Mucosa of stomach (tissue), 1 donor: ENCODE measurements around the gene TRIM44.
"Not testable (repeated sequence)": the region's sequence is repeated elsewhere in the genome, so short reads cannot be mapped to it uniquely, and the experiment has no call there.

Source experiments
- H3K27me3 ChIP-seq: one replicate; pipeline ENCODE4 v1.7.0; 2013; ENCODE audit warnings: mild to moderate bottlenecking, low read length; ENCODE audit not compliant: control insufficient read depth, insufficient read depth
- H3K36me3 ChIP-seq: one replicate; pipeline ENCODE4 v1.7.0; 2013; ENCODE audit warnings: low read length; ENCODE audit not compliant: control insufficient read depth, insufficient read depth
- H3K4me1 ChIP-seq: one replicate; pipeline ENCODE4 v1.7.0; 2013; ENCODE audit warnings: mild to moderate bottlenecking, low read length; ENCODE audit not compliant: control insufficient read depth, insufficient read depth
- H3K4me3 ChIP-seq: one replicate; pipeline ENCODE4 v1.7.0; 2013; ENCODE audit warnings: low read length
- H3K9ac ChIP-seq: one replicate; pipeline ENCODE4 v1.7.0; 2013; ENCODE audit warnings: mild to moderate bottlenecking, low read length, moderate library complexity
- H3K9me3 ChIP-seq: one replicate; pipeline ENCODE4 v1.7.0; 2013; ENCODE audit warnings: mild to moderate bottlenecking, low read length, moderate library complexity; ENCODE audit not compliant: control insufficient read depth
- donor health status: Pancreatic carcinoma.

The TRIM44 gene

DNA sequence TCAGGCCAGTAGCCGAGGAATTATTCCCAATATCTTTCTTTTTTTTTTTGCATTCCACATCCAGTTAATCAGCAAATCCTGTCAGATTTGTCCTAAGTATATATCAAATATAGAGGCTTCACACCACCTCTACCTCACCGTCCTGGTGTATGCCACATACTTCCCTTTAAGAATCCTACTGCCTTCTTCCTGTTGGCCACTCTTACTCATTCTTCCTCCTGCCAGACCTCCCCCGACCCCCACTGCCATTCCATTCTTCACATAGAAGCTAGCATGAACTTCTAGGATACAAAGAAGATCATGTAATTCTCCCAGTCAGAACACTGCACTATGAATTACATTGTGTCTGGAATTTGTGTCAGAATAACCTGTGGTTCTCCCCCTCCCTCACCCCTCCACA, 89.5 kb downstream of the TRIM44 start:
- Histone ChIP-seq H3K36me3 (no peaks in the 10 kb centered on the region), H3K27me3 (no peaks in the 10 kb centered on the region), H3K9me3 (no peaks in the 10 kb centered on the region), H3K4me1 (no peaks in the 10 kb centered on the region), H3K9ac (no peak overlapping the region), H3K4me3 (no peak overlapping the region)

DNA sequence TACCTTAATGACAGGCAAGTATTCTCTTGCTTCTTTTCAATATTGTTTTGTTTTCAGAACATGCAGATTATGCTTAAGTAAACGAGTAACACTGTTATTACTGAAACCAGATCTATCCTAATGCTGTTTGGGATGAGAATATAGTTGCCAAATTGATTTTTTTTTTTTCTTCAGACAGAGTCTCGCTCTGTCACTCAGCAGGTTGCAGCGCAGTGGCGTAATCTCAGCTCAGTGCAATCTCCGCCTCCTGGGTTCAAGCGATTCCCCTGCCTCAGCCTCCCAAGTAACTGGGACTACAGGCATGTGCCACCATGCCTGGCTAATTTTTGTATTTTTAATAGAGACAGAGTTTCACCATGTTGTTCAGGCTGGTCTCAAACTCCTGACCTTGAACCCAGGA, 91.0 kb downstream of the TRIM44 start:
- not testable (repeated sequence) for H3K27me3 ChIP-seq

DNA sequence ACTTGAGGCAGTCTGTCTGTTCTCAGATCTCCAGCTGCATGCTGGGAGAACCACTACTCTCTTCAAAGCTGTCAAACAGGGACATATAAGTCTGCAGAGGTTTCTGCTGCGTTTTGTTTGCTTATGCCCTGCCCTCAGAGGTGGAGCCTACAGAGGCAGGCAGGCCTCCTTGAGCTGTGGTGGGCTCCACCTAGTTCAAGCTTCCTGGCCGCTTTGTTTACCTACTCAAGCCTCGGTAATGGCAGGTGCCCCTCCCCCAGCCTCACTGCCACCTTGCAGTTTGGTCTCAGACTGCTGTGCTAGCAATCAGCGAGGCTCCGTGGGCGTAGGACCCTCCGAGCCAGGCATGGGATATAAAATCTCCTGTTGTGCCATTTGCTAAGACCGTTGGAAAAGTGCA, 97.4 kb downstream of the TRIM44 start:
- not testable (repeated sequence) for H3K27me3 ChIP-seq, H3K36me3 ChIP-seq, H3K4me1 ChIP-seq, H3K9ac ChIP-seq, H3K4me3 ChIP-seq, H3K9me3 ChIP-seq

More for the DNA sequence above, 91.0 kb downstream of the TRIM44 start:
- H3K9ac ChIP-seq, H3K4me3 ChIP-seq, H3K9me3 ChIP-seq, H3K36me3 ChIP-seq, H3K4me1 ChIP-seq: not testable (repeated sequence)

GRCh38 chr11:35761899-35762298, 99.3 kb downstream of the TRIM44 start:
- Histone ChIP-seq H3K9ac (no peak overlapping the region), H3K4me3 (no peak overlapping the region), H3K27me3 (no peaks in the 10 kb centered on the region), H3K4me1 (no peaks in the 10 kb centered on the region), H3K9me3 (no peaks in the 10 kb centered on the region), H3K36me3 (no peaks in the 10 kb centered on the region)

DNA sequence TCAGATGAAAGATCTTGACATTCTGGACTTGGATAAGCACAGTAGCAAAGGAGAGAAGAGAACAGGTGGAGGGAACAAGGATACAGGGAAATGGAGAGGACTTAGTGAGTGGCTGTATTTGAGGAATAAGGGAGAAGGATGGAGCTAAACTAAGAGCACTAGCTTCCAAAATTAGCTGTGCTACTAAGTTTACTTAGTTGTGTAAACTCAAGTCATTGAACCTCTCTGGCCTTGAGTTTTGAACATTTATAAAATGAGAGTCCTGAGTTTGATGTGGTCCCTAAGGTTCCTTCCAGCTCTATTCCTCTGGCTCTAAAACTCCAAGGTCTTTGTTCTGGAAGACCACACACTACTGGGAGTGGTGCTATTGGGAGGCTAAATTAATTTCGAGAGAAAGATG, 100.7 kb downstream of the TRIM44 start:
- Histone ChIP-seq H3K36me3 (no peaks in the 10 kb centered on the region), H3K4me3 (no peak overlapping the region), H3K9ac (no peak overlapping the region), H3K27me3 (no peaks in the 10 kb centered on the region), H3K4me1 (no peaks in the 10 kb centered on the region), H3K9me3 (no peaks in the 10 kb centered on the region)

DNA sequence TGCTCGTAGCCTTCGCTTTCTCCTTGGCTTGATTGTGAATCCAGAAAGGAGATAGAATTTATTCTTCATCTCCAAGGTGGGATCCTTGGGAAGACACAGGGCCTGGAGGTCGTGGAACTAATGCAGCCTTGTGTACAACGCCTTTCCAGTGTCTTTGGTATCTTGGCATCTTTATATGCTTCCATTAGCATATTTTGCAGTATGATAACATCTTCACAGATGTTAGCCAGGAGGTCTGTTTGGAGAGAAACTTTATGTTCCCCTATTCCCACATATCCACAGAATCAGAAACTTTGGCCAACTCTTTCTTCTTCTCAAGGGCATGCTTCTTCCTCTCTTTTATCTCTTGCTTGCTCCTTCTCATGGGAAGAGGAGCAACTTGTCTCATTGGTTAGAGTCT, 101.2 kb downstream of the TRIM44 start:
- Histone ChIP-seq H3K4me3 (no peak overlapping the region), H3K9me3 (no peaks in the 10 kb centered on the region), H3K27me3 (no peaks in the 10 kb centered on the region), H3K9ac (no peak overlapping the region), H3K4me1 (no peaks in the 10 kb centered on the region), H3K36me3 (no peaks in the 10 kb centered on the region)

DNA sequence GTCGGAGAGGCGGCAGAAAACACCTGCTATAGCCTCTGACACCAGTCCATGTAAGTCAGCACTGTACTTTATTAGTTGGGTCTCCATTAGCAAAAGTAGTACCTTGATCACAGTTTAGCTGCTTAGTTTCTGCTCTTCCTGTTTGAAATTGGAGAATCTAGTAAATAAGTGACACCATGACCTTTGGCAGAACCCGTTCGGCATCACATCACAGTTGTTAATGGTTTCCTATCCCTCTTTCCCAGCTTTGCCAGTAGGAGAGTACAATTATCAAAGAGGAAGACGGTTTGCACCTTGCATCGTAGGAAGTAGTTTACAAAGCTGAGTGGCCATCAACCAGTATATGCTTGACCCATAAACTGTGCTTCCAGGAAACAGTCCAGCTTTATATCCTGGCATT, 101.8 kb downstream of the TRIM44 start:
- Histone ChIP-seq H3K9ac (no peak overlapping the region), H3K4me1 (no peaks in the 10 kb centered on the region), H3K36me3 (no peaks in the 10 kb centered on the region), H3K4me3 (no peak overlapping the region), H3K9me3 (no peaks in the 10 kb centered on the region), H3K27me3 (no peaks in the 10 kb centered on the region)

- H3K27me3 ChIP-seq: no peaks in the 10 kb centered on the region
- no peak overlapping the region for H3K4me3 ChIP-seq
- H3K36me3 ChIP-seq: no peaks in the 10 kb centered on the region
- H3K4me1 ChIP-seq: no peaks in the 10 kb centered on the region
- no peak overlapping the region for H3K9ac ChIP-seq
- H3K9me3 ChIP-seq: no peaks in the 10 kb centered on the region
Measured at GRCh38 chr11:35765211-35765610, 102.6 kb downstream of the TRIM44 start.

- Histone ChIP-seq H3K27me3 (no peaks in the 10 kb centered on the region), H3K9ac (no peak overlapping the region), H3K4me1 (no peaks in the 10 kb centered on the region), H3K36me3 (no peaks in the 10 kb centered on the region), H3K9me3 (no peaks in the 10 kb centered on the region), H3K4me3 (no peak overlapping the region)
Measured at GRCh38 chr11:35766651-35767050, 104.1 kb downstream of the TRIM44 start.

GRCh38 chr11:35770425-35770824, 107.8 kb downstream of the TRIM44 start:
- H3K36me3 ChIP-seq, H3K4me3 ChIP-seq, H3K4me1 ChIP-seq, H3K9me3 ChIP-seq, H3K9ac ChIP-seq, H3K27me3 ChIP-seq: not testable (repeated sequence)

DNA sequence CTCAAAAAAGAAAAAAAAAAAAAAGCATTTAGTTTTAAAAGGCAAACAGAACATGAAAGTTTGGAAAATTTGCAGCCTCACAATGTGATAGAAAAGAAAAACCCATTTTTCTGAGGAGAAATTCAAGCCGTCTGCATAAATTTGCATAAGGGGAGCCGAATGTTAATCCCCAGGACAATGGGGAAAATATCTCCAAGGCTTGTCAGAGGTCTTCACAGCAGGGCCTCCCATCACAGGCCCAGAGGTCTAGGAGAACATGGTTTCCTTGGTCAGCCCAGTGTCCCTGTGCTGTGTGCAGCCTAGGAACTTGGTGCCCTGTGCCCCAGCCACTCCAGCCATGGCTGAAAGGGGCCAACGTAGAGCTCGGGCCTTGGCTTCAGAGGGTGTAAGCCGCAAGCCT, 109.1 kb downstream of the TRIM44 start:
- H3K27me3 ChIP-seq: no peaks in the 10 kb centered on the region

DNA sequence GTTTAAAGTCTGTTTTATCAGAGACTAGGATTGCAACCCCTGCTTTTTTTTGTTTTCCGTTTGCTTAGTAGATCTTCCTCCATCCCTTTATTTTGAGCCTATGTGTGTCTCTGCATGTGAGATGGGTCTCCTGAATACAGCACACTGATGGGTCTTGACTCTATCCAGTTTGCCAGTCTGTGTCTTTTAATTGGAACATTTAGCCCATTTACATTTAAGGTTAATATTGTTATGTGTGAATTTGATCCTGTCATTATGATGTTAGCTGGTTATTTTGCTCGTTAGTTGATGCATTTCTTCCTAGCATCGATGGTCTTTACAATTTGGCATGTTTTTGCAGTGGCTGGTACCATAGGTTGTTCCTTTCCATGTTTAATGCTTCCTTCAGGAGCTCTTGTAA, 114.7 kb downstream of the TRIM44 start:
- not testable (repeated sequence) for H3K9me3 ChIP-seq, H3K4me1 ChIP-seq, H3K27me3 ChIP-seq, H3K36me3 ChIP-seq, H3K4me3 ChIP-seq, H3K9ac ChIP-seq

More for the DNA sequence above, 109.1 kb downstream of the TRIM44 start:
- H3K4me1 ChIP-seq: no peaks in the 10 kb centered on the region
- no peaks in the 10 kb centered on the region for H3K9me3 ChIP-seq
- H3K9ac ChIP-seq: no peak overlapping the region
- no peaks in the 10 kb centered on the region for H3K36me3 ChIP-seq
- no peak overlapping the region for H3K4me3 ChIP-seq

GRCh38 chr11:35778943-35779342, 116.4 kb downstream of the TRIM44 start:
- H3K4me1 ChIP-seq, H3K36me3 ChIP-seq, H3K9me3 ChIP-seq, H3K9ac ChIP-seq, H3K27me3 ChIP-seq, H3K4me3 ChIP-seq: not testable (repeated sequence)
